ENCODE measurements around the gene RBM4.

The RBM4 gene

GRCh38 chr11:66680966-66681645 is 42.6 kb downstream of the RBM4 start:
- peaks cover 12% of the 10 kb centered on the region for H3K36me3 ChIP-seq (ENCODE audit: insufficient read depth, low read length)
- H3K27me3 ChIP-seq (ENCODE audit: insufficient read depth, low read length), result no peaks in the 10 kb centered on the region
- no peak for TF ChIP-seq CTCF (IDR thresholded peaks at IDR 0.05; ENCODE audit: low read length)
- no peak for TF ChIP-seq EZH2 (IDR thresholded peaks at IDR 0.05; ENCODE audit: borderline replicate concordance, low read length)
- no peak overlapping the region for H3K4me3 ChIP-seq (ENCODE audit: low read depth, low read length, poor library complexity, severe bottlenecking)
- no peak overlapping the region for H3K27ac ChIP-seq (ENCODE audit: low read depth, low read length, poor library complexity, severe bottlenecking)
- H4K20me1 ChIP-seq (ENCODE audit: insufficient read depth, low read length), result no peaks in the 10 kb centered on the region
- H3K4me2 ChIP-seq (ENCODE audit: low read length), result no peak overlapping the region
- peaks cover 3% of the 10 kb centered on the region; the same call in 1 of the 2 replicates for H3K79me2 ChIP-seq (ENCODE audit: insufficient read depth, low read length)
- peaks cover 4% of the 10 kb centered on the region; the same call in 1 of the 2 replicates for H3F3A ChIP-seq (ENCODE audit: insufficient read depth, low read length)
- no peak overlapping the region for H2AFZ ChIP-seq (ENCODE audit: low read length)
- H3K9ac ChIP-seq (ENCODE audit: low read length), result no peak overlapping the region
- peaks cover 17% of the 10 kb centered on the region for H3K4me1 ChIP-seq (ENCODE audit: insufficient read depth, low read length, severe bottlenecking)
- peaks cover 5% of the 10 kb centered on the region; the same call in 1 of the 2 replicates for H3K9me3 ChIP-seq (ENCODE audit: low read length)
- H3K9me2 ChIP-seq (ENCODE audit: low read depth, low read length), result no peaks in the 10 kb centered on the region

DNA sequence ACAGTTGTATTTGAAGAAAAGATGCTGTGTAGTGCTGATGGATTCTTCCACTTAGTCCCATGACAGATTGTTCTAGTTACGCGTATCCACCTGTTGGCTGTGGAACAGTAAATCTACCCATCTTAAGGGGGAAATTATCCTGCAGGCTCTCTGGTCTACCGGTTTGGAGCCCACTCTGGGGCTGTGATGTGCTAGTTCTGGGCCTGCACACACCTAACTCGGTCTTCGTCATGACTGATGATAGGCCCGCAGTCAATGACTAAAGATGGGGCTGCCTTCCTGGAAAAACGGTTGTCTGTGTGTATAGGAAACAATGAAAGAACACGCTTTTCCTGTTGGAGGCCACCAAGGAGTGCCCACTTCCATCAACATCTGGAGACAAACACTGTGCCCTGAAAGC is 45.4 kb downstream of the RBM4 start:
- peaks cover 5% of the 10 kb centered on the region; the same call in 1 of the 2 replicates for H3K9me3 ChIP-seq (ENCODE audit: low read length)
- H4K20me1 ChIP-seq (ENCODE audit: insufficient read depth, low read length), result no peaks in the 10 kb centered on the region
- no peaks in the 10 kb centered on the region for H3K4me1 ChIP-seq (ENCODE audit: insufficient read depth, low read length, severe bottlenecking)
- no peaks in the 10 kb centered on the region for H3F3A ChIP-seq (ENCODE audit: insufficient read depth, low read length)
- H3K79me2 ChIP-seq (ENCODE audit: insufficient read depth, low read length), result no peaks in the 10 kb centered on the region
- no peak overlapping the region for H2AFZ ChIP-seq (ENCODE audit: low read length)
- no peaks in the 10 kb centered on the region for H3K9me2 ChIP-seq (ENCODE audit: low read depth, low read length)
- no peak overlapping the region for H3K27ac ChIP-seq (ENCODE audit: low read depth, low read length, poor library complexity, severe bottlenecking)
- H3K9ac ChIP-seq (ENCODE audit: low read length), result no peak overlapping the region
- H3K4me2 ChIP-seq (ENCODE audit: low read length), result no peak overlapping the region
- H3K36me3 ChIP-seq (ENCODE audit: insufficient read depth, low read length), result peaks cover 27% of the 10 kb centered on the region
- no peak overlapping the region for H3K4me3 ChIP-seq (ENCODE audit: low read depth, low read length, poor library complexity, severe bottlenecking)
- TF ChIP-seq EZH2 (IDR thresholded peaks at IDR 0.05; ENCODE audit: borderline replicate concordance, low read length), result no peak
- TF ChIP-seq CTCF (IDR thresholded peaks at IDR 0.05; ENCODE audit: low read length), result no peak
- no peaks in the 10 kb centered on the region for H3K27me3 ChIP-seq (ENCODE audit: insufficient read depth, low read length)

- H3K4me3 ChIP-seq (ENCODE audit: low read depth, low read length, poor library complexity, severe bottlenecking), result no peak overlapping the region
- TF ChIP-seq EZH2 (IDR thresholded peaks at IDR 0.05; ENCODE audit: borderline replicate concordance, low read length) (no peak), CTCF (IDR thresholded peaks at IDR 0.05; ENCODE audit: low read length) (no peak)
- no peaks in the 10 kb centered on the region for H3K9me2 ChIP-seq (ENCODE audit: low read depth, low read length)
- H3K4me2 ChIP-seq (ENCODE audit: low read length), result no peak overlapping the region
- no peak overlapping the region for H3K27ac ChIP-seq (ENCODE audit: low read depth, low read length, poor library complexity, severe bottlenecking)
- no peaks in the 10 kb centered on the region for H3K4me1 ChIP-seq (ENCODE audit: insufficient read depth, low read length, severe bottlenecking)
- H4K20me1 ChIP-seq (ENCODE audit: insufficient read depth, low read length), result no peaks in the 10 kb centered on the region
- H3K27me3 ChIP-seq (ENCODE audit: insufficient read depth, low read length), result no peaks in the 10 kb centered on the region
- no peak overlapping the region for H3K9ac ChIP-seq (ENCODE audit: low read length)
- no peaks in the 10 kb centered on the region for H3K79me2 ChIP-seq (ENCODE audit: insufficient read depth, low read length)
- H3K36me3 ChIP-seq (ENCODE audit: insufficient read depth, low read length), result peaks cover 28% of the 10 kb centered on the region
- no peak overlapping the region for H2AFZ ChIP-seq (ENCODE audit: low read length)
- H3K9me3 ChIP-seq (ENCODE audit: low read length), result peaks cover 5% of the 10 kb centered on the region; the same call in 1 of the 2 replicates
- H3F3A ChIP-seq (ENCODE audit: insufficient read depth, low read length), result no peaks in the 10 kb centered on the region
Measured at GRCh38 chr11:66684635-66685034, 46.1 kb downstream of the RBM4 start.

Measured in OCI-LY1 (cell line).